NCI-H748 (cell line): ENCODE data around the gene KIAA1671.
A peak's percentile ranks its signal among the peaks of the same experiment; 100 is the strongest.
"Not testable (repeated sequence)": the region's sequence is repeated elsewhere in the genome, so short reads cannot be mapped to it uniquely, and the experiment has no call there.

ENCODE experiments used
- DNase-seq: peaks from one replicate; lab custom pipeline; 2025; ENCODE audit not compliant: unreplicated experiment; lab: John Stamatoyannopoulos, UW

Gene KIAA1671

DNA sequence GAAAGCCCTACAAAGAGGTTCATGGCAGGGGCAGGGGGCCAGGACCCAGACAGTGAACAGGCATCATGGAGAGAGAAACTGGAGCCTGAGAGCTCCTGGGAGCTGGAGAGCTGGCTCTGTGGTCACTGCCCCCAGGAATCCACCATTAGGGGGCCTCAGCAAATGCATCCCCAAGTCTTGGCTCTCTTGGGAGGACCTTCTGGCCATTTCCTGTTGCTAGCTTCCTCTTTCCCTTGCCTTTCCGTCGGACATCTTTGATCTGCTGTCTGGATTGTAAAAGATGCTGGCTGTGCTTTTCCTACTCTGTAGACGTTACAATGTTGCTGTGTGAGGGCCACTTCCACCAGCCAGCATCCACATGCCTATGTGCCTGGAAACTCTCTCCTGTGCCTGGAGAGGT lies 259.8 kb downstream of the KIAA1671 start:
- no peak for DNase-seq

DNA sequence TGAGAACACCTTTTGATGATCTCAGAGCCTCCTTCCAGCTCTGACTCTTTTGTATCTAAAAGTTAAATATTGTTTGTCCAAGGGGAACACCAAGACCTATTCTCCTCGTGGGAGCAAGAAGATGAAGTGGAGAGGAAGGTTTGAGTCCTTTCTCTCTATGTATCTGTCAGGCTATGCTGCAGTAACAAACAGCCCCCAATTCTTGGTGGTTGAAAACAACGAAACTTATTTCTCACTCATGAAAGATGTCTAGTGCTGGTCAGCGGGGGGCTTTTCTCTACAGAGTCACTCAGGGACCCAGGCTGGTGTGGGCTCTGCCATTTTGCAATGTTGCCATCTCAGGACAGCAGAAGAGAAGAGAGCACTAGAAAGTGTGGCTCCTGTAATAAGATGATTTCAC lies 260.7 kb downstream of the KIAA1671 start:
- no peak for DNase-seq

DNA sequence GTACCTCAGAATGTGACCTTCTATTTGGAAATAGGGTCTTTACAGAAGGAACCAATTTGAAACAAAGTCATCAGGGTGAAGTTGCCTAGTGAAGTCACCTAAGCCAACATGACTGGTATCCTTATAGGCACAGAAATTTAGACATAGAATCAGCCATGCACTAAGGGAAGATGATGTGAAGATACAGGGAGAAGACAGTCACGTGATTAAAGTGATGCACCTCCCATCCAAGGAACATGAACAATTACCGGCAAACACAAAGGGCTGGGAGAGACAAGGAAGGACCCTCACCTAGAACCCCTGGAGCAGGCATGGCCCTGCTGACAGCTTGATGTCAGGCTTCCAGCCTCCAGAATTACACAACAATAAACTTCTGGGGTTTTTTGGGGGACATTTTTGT lies 263.7 kb downstream of the KIAA1671 start:
- DNase-seq, result no peak

DNA sequence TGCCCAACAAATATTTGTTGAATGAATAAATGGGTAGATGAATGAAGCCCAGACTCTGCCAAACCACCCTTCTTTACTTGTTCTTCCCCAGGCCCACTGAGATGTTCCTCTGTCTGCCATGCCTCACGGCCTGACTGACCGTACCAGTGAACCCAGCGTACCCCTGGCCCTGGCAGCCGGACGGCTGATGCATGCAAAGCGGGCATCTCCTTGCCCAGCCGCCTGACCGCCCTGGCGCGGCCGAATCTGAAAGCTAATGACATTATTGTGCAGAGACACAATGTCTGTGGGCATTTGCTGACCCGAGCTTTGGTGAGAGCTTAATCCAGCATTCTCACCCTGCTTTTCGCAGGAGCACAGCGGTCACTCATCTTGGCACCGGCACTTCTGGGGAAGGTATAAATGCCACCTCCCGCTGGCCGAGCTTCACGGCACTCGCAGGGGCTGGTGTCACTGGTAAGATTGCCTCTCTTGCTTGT lies 266.7 kb downstream of the KIAA1671 start, which contains the start of gene CRYBB2:
Gene CRYBB2 (plus strand): TSS at position 429 of the 479 bp plus-strand sequence. CDS start 1,791 bp downstream, outside the sequence.
- DNase-seq, result no peak

DNA sequence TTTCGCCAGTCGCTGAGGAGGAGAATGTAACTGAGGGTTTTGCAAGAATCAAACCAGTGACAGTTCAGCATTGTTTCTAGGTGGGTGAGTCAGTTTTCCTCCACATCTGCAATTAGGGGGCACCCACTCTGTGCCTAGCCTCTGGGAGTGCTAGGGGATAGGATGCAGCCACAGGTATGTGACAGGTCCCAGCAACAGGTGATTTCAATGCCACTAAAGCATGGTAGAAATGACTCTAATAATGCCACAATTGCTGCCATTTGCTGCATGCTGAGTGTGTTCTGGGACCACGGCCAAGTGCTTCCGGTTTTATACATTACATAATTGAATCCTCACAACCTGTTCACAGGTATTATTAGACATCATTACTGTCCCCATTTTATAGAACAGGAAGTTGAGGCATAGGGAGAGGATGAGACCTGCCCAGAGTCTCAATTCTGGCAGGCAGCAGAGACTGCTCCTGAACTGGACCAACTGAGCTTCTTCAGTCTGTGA lies 267.5 kb downstream of the KIAA1671 start:
- peak; percentile 68 for DNase-seq

DNA sequence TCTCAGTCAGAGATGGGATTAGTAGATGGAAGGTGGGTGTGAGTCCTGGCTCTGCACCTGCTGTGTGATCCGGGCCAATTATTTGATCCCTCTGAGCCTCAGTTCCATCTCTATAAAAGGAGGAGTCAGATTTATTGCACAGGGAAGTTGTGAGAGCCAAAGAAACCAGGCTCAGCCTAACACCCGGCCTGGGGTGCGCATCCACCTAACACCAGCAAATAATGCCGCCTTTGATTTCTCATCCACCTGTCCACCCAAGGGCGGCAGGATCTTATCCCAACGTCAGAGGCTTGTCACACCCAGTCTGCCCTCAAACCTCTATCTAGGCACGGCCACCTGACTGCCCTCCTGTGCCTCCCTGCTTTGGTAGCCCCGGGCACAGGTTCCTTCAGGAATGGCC lies 269.3 kb downstream of the KIAA1671 start:
- no peak for DNase-seq

DNA sequence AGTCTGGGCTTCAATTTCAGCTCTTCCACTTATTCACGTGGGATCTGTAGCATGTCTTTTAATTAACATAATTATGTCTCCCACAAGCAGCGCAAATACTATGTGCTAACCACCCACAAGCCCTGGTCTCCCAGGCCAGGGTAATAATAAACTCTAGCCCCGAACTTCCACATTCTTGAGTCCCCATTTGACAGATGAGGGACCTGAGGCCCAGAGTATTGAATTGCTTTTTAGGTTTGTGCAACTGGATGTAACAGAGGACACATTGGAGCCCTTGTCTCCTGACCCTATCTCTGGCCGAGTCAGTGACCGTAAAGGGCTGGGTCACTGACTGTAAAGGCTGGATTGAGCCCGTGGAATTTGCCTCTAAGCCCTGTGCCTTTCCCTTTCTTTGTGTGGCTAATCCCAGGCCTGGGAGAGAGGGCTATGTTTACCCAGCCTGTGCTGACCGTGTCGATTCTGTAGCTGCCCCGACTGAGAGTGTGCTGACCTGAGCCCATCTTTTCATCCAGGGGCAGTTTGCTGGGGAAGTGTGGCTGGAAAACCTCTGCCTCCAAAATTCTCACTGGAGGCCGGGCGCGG lies 270.8 kb downstream of the KIAA1671 start:
- no peak for DNase-seq

DNA sequence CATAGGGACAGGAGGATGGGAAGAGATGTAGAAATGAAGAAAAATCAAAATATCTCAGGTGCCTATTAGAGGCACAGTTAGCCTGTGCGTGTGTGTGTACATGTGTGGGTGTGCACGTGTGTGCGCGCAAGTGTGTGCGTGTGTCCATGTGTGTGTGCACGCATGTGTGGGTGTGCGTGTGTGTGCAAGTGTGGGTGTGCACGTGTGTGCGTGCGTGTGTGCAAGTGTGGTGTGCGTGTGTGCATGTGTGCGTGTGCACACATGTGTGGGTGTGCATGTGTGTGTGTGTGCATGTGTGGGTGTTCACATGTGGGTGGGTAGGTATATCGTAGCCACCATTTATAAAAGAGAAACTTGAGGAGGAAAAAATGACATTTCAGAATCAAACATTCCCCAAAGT lies 276.3 kb downstream of the KIAA1671 start:
- no peak for DNase-seq

DNA sequence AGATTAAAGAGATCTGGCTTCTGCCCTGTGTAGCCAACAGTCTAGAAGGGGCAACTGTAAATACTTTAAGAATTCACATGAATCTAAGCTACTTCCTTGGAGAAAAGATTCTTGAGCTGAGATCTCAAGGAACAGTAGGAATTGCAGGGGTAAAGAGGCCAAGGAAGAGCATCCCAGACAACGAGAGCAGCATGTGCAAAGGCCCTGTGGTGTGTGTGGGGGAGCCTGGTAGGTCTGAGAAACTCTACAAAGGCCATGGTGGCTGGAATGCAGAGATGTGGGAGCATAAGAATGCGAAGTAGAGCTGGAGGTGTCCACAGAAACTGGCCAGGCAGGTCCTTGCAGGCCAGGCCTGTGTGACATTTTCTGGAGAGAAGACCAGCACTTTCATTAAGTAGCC lies 278.2 kb downstream of the KIAA1671 start:
- not testable (repeated sequence) for DNase-seq

DNA sequence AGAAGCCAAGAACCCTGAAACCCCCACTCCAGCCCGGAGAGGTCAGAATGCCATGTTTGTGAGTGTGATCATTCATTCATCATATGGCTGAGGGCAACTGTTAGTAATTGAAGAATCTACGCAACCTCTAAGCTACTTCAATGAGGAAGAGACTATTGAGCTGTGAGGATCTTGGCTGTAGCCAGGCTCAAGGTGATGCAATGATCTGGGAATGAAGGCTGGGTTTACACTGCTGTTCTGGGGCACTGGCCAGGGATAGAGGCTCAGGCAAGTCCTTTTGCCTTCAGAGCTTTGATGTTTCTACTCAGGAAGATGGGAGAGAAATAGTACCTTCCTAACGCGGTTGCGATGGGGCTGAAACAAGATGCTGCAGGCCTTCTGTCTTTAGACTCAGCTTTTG lies 279.8 kb downstream of the KIAA1671 start:
- no peak for DNase-seq

DNA sequence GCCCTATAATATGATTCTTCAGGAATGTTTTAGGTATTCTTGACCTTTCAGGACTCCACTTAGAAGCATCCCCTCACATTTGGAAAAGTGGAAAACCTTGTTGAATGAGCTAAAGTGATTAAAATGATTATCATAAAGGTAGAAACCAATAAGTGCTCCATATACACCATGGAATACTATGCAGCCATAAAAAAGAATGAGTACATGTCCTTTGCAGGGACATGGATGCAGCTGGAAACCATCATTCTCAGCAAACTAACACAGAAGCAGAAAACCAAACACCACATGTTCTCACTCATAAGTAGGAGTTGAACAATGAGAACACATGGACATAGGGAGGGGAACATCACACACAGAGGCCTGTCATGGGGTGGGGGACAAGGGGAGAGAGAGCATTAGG lies 281.2 kb downstream of the KIAA1671 start:
- DNase-seq, result not testable (repeated sequence)

DNA sequence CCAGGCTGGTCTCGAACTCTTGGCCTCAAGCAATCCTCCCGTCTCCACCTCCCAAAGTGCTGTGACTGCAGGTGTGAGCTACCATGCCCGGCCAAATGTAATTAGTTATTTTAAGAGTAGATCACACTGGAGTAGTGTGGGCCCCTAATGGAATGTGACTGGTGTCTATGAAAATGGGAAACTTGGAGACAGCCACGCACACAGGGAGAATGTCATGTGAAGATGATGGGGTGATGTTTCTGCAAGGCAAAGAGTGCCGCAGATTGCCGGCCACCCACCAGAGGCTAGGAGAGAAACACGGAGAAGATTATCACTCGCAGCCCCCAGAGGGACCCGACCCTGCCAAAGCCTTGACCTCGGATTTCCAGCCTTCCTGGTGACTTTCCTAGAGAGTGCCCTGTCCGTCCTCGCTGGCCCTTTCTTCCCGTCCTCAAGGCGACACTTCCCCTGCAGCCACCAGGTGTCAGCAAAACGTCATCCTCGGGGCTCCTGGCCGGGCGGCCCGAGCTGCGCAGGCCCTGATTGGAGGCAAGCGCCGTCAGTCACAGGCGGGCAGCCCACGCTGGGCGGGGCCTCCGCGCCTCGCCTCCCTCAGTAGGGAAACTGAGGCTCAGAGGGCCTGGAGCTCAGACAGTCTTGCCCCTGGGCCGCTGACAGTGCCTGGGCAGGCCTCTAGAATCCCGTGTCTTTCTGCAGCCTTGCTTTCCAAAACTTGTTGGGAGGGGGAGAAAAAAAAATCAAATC lies 283.2 kb downstream of the KIAA1671 start:
- peak; percentile 73 for DNase-seq

DNA sequence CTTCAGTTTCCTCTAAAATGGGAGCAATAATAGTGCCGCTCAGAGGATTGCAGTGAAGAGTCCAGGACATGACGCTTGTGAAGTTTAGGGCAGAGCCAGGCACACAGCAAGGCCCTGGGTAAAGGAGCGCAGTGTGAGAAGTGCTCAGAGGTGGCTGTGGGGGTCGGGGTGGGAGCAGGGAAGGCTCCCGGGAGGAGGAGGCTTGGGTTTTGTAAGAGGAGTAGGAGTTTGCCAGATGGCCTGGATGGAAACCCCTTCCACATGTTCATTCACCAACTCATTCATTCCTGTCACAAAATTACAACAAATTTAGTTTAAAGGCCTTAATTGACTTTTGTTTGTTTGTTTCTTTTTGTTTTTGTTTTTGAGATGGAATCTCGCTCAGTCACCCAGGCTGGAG lies 283.9 kb downstream of the KIAA1671 start:
- DNase-seq, result no peak

DNA sequence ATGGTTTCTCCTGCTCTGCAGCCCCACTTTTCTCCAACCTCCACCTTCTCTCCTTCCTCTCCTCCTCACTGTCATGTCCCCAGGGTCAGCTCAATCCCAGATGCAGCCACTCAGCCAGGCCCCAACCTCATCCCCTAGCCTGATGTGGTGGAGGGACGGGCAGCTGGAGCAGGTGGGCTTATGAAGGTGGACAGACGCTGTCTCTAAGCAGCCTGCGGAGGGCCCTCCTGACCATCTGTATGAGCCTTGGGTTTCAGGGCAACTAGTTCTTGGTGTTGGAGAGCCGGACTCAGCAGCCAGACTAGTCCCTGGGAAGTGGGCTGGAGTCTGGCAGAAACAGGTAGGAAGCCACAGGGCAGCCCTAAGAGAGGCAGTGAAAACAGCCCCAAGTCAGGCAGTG lies 285.0 kb downstream of the KIAA1671 start:
- no peak for DNase-seq

DNA sequence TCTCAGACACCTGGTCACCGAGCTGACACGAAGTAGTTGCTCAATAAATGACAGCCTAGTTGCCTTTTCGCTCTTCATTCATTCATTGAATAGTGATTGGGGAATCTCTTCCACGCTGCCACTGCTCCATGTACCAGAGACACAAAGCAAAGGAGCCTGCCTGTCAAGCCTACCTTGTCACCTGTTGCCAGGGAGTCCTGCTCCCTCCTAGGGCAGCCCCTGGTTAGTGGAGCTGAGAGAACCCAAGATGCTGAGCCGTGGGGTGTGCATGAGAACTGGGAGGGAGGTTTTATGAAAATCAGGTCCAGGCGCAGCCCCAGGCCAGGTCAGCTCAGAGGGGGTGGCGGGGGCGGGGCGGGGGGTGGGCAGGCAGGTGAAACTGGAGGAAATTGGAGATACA lies 285.5 kb downstream of the KIAA1671 start:
- not testable (repeated sequence) for DNase-seq
